ENCODE data around the gene RAB11FIP5. TPM values are rescaled to one million over a fixed set of nuclear protein-coding genes. Genes with fewer than 3 reads are reported as not detected.

RAB11FIP5 gene
- total RNA-seq, 1 donor from 2014 or later: 33.1 TPM

Other genes starting within 250 kb of the RAB11FIP5 start
- 45.7 TPM for gene SPR, start 225.5 kb downstream of the RAB11FIP5 start, total RNA-seq
- not detected for gene EMX1, start 195.4 kb downstream of the RAB11FIP5 start, total RNA-seq
- 9.8 TPM for gene SFXN5, start 41.2 kb downstream of the RAB11FIP5 start, total RNA-seq
- not detected for gene NOTO, start 89.6 kb upstream of the RAB11FIP5 start, total RNA-seq
- 16.0 TPM for gene SMYD5, start 101.3 kb upstream of the RAB11FIP5 start, total RNA-seq
- 8.1 TPM for gene PRADC1, start 120.3 kb upstream of the RAB11FIP5 start, total RNA-seq
- 188 TPM for gene CCT7, start 121.4 kb upstream of the RAB11FIP5 start, total RNA-seq
- 2.7 TPM for gene FBXO41, start 171.5 kb upstream of the RAB11FIP5 start, total RNA-seq
- not detected for gene EGR4, start 180.6 kb upstream of the RAB11FIP5 start, total RNA-seq